ENCODE data around the gene NTMT2. TPM values are rescaled to one million over a fixed set of nuclear protein-coding genes. Genes with fewer than 3 reads are reported as not detected.

NTMT2 gene
- total RNA-seq, 1 donor from 2014 or later: not detected

DNA sequence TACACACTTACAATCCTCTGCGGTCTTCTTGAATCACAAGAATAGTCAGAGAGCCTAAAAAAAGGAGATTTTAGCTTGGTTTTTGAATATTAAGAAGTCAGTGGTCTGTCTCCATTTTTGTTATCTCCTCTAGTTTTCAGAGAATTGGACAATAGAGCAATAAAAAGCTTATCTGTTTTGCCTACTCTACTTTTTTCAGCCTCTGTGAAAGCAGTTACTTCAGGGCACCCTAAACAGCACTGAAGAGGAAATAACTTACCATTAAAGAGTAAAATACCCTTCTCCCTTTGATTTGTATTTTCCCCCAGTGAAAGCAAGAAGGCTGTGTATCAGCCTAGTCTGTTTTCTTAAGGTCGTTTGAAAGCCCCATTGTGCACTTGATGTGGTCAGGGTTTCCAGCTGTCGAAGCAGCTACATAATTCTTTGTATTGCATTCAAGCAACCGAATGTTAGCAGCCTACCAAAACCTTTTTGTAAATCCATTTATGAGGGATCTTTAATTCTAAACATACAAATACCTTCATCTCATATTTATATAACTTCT is 1.0 kb downstream of the NTMT2 start:
- no peaks in the 10 kb centered on the region for H3K4me1 ChIP-seq
- H3K27me3 ChIP-seq: no peaks in the 10 kb centered on the region
- no peak overlapping the region for H3K27ac ChIP-seq
- H3K9me3 ChIP-seq: no peaks in the 10 kb centered on the region
- TF ChIP-seq POLR2AphosphoS5 (IDR thresholded peaks at IDR 0.05; ENCODE audit: insufficient read depth in 1 of 2, low read depth in 1 of 2) (no peak), POLR2A (IDR thresholded peaks at IDR 0.05) (no peak)
- TF ChIP-seq, protein P1, sequence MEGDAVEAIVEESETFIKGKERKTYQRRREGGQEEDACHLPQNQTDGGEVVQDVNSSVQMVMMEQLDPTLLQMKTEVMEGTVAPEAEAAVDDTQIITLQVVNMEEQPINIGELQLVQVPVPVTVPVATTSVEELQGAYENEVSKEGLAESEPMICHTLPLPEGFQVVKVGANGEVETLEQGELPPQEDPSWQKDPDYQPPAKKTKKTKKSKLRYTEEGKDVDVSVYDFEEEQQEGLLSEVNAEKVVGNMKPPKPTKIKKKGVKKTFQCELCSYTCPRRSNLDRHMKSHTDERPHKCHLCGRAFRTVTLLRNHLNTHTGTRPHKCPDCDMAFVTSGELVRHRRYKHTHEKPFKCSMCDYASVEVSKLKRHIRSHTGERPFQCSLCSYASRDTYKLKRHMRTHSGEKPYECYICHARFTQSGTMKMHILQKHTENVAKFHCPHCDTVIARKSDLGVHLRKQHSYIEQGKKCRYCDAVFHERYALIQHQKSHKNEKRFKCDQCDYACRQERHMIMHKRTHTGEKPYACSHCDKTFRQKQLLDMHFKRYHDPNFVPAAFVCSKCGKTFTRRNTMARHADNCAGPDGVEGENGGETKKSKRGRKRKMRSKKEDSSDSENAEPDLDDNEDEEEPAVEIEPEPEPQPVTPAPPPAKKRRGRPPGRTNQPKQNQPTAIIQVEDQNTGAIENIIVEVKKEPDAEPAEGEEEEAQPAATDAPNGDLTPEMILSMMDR (IDR thresholded peaks at IDR 0.05): no peak
- no peak for DNase-seq (ENCODE audit: extremely low spot score in 2 of 2)
- no peaks in the 10 kb centered on the region for H3K36me3 ChIP-seq
- intact Hi-C loops (cut with DNase I): no loop called here
- no peak overlapping the region for H3K4me3 ChIP-seq

DNA sequence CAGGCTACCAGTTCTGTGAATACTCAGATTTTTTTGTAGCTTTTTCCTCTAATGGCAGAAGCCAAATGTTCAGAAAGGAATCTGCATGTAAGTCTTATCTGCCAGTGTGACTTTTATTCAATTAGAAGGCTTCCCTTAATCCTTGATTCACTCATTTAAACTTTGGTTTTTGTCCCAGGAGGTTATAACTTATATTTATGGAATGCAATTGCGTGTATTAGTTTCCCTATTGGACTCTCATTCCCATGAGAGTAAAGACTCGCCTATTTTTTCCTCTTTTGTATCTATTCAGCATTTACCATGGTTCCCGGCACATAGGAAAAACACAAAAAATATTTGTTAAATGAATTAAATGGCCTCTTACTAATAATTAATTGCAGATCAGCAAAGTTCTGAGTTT is 3.5 kb downstream of the NTMT2 start:
- Histone ChIP-seq H3K27me3 (no peaks in the 10 kb centered on the region), H3K4me3 (no peak overlapping the region), H3K9me3 (no peaks in the 10 kb centered on the region), H3K36me3 (no peaks in the 10 kb centered on the region), H3K27ac (no peak overlapping the region), H3K4me1 (no peaks in the 10 kb centered on the region)
- intact Hi-C loops (cut with DNase I): no loop called here
- DNase-seq (ENCODE audit: extremely low spot score in 2 of 2): no peak
- no peak for TF ChIP-seq POLR2AphosphoS5 (IDR thresholded peaks at IDR 0.05; ENCODE audit: insufficient read depth in 1 of 2, low read depth in 1 of 2)
- TF ChIP-seq, protein P1 (IDR thresholded peaks at IDR 0.05): no peak
- TF ChIP-seq POLR2A (IDR thresholded peaks at IDR 0.05): no peak

DNA sequence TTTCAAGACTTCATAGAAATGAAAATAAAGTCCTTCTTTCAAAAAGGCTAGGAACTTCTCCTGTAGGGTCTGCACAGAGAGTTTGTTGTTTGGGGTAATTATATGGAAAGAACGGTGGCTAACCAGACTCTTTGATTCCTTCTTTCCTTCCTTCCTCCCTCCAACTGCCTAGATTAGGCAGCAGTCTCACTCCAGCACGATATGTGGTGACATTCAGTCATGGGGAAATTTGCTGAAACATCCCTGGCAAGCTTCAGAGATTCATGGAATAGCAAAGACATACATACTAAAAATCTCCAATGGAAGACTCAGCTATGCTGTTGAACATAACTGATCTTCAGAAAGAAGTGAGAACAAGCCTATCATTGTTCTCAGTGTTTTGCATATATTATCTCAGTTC is 4.3 kb downstream of the NTMT2 start:
- intact Hi-C loops (cut with DNase I): no loop called here

DNA sequence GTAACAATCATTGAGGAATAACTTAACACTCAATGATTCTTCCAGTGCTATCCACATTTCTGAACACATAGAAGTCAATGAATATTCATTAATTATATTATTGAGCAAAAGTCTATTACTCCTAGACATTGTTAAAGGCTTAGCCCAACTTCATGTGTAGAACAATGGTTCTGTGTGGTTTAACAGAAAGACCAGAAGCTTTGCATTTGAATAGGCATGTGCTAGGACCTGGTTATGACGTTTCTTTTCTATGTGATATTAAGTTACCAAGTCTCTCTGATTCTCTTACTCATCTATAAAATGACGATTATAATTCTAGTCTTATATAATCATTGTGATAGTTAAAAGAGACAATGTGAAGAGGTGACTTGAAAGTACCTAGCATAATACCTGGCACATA is 5.2 kb downstream of the NTMT2 start:
- TF ChIP-seq POLR2A (IDR thresholded peaks at IDR 0.05): no peak
- no peak for TF ChIP-seq POLR2AphosphoS5 (IDR thresholded peaks at IDR 0.05; ENCODE audit: insufficient read depth in 1 of 2, low read depth in 1 of 2)
- TF ChIP-seq, protein P1 (IDR thresholded peaks at IDR 0.05): no peak
- Histone ChIP-seq H3K27ac (no peak overlapping the region), H3K4me1 (no peaks in the 10 kb centered on the region), H3K27me3 (no peaks in the 10 kb centered on the region), H3K36me3 (no peaks in the 10 kb centered on the region), H3K9me3 (no peaks in the 10 kb centered on the region), H3K4me3 (no peak overlapping the region)
- intact Hi-C loops (cut with DNase I): no loop called here
- DNase-seq (ENCODE audit: extremely low spot score in 2 of 2): no peak

More for the DNA sequence above, 4.3 kb downstream of the NTMT2 start:
- no peak overlapping the region for H3K27ac ChIP-seq
- no peaks in the 10 kb centered on the region for H3K9me3 ChIP-seq
- no peak overlapping the region for H3K4me3 ChIP-seq
- no peaks in the 10 kb centered on the region for H3K36me3 ChIP-seq
- TF ChIP-seq, protein P1 (IDR thresholded peaks at IDR 0.05): no peak
- TF ChIP-seq POLR2AphosphoS5 (IDR thresholded peaks at IDR 0.05; ENCODE audit: insufficient read depth in 1 of 2, low read depth in 1 of 2) (no peak), POLR2A (IDR thresholded peaks at IDR 0.05) (no peak)
- H3K27me3 ChIP-seq: no peaks in the 10 kb centered on the region
- no peaks in the 10 kb centered on the region for H3K4me1 ChIP-seq
- DNase-seq (ENCODE audit: extremely low spot score in 2 of 2): no peak

DNA sequence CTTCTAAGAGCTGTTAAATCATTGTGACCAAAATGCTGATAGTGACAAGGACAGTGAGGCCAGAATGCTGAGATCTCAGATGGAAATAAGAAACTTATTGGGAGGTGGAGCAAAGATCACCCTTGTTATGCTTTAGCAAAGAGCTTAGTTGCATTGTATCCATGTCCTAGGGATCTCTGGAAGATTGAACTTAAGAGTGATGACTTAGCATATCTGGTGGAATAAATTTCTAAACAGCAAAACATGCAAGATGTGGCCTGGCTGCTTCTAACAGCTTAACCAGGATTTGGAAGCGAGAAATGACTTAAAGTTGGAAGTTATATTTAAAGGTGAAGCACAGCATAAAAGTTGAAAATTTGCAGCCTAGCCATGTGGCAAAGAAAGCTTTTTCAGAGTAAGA is 7.7 kb downstream of the NTMT2 start:
- Histone ChIP-seq H3K4me1 (no peaks in the 10 kb centered on the region), H3K9me3 (no peaks in the 10 kb centered on the region), H3K36me3 (no peaks in the 10 kb centered on the region), H3K27me3 (no peaks in the 10 kb centered on the region), H3K4me3 (no peak overlapping the region), H3K27ac (no peak overlapping the region)
- intact Hi-C loops (cut with DNase I): no loop called here
- DNase-seq (ENCODE audit: extremely low spot score in 2 of 2): no peak
- TF ChIP-seq POLR2AphosphoS5 (IDR thresholded peaks at IDR 0.05; ENCODE audit: insufficient read depth in 1 of 2, low read depth in 1 of 2) (no peak), POLR2A (IDR thresholded peaks at IDR 0.05) (no peak)
- TF ChIP-seq, protein P1 (IDR thresholded peaks at IDR 0.05): no peak
